Measurements from ENCODE around the gene MAGEA6.

- TF ChIP-seq GATA2 (IDR thresholded peaks at IDR 0.05; ENCODE audit: low read depth, low read length) = no peak
- no peak for TF ChIP-seq GATA3 (IDR thresholded peaks at IDR 0.05; ENCODE audit: low read depth, low read length)
Measured at GRCh38 chrX:152818356-152818755, 48.9 kb upstream of the MAGEA6 start.
